GM10266 (cell line): ENCODE results near the gene FAAP20.

ENCODE experiments used
- DNase-seq: peaks from one replicate; pipeline ENCODE4 v3.0.0; 2012; ENCODE audit errors: extremely low spot score
- CTCF ChIP-seq: IDR thresholded peaks from 2 replicates; pipeline ENCODE4 v1.5.1; 2012; ENCODE audit warnings: mild to moderate bottlenecking, low read depth; ENCODE audit not compliant: control insufficient read depth, insufficient read depth; ENCODE audit errors: missing control alignments

FAAP20 gene

GRCh38 chr1:2189459-2190425, 4.8 kb downstream of the FAAP20 start:
- DNase-seq: peak; percentile 97
- TF ChIP-seq CTCF: no peak

GRCh38 chr1:2188336-2188735, 6.2 kb downstream of the FAAP20 start:
- no peak for TF ChIP-seq CTCF
- DNase-seq: no peak

- no peak for DNase-seq
- TF ChIP-seq CTCF: no peak
Measured at GRCh38 chr1:2187619-2188018, 7.0 kb downstream of the FAAP20 start.

GRCh38 chr1:2186901-2187300, 7.7 kb downstream of the FAAP20 start:
- DNase-seq: no peak
- no peak for TF ChIP-seq CTCF

- TF ChIP-seq CTCF: no peak
- DNase-seq: no peak
Measured at GRCh38 chr1:2185880-2186855, 8.4 kb downstream of the FAAP20 start.

- no peak for DNase-seq
- TF ChIP-seq CTCF: no peak
Measured at GRCh38 chr1:2184934-2185333, 9.6 kb downstream of the FAAP20 start.

- no peak for DNase-seq
- no peak for TF ChIP-seq CTCF
Measured at GRCh38 chr1:2184531-2184930, 10.0 kb downstream of the FAAP20 start.
